HG02623 (cell line): ENCODE data around the gene IL25.

ENCODE experiments used
- ATAC-seq: cut with Tn5 transposase; IDR thresholded peaks from one replicate; pipeline ENCODE4 v1.9.1; 2021; ENCODE audit warnings: moderate library complexity; ENCODE audit not compliant: unreplicated experiment

The IL25 gene

DNA sequence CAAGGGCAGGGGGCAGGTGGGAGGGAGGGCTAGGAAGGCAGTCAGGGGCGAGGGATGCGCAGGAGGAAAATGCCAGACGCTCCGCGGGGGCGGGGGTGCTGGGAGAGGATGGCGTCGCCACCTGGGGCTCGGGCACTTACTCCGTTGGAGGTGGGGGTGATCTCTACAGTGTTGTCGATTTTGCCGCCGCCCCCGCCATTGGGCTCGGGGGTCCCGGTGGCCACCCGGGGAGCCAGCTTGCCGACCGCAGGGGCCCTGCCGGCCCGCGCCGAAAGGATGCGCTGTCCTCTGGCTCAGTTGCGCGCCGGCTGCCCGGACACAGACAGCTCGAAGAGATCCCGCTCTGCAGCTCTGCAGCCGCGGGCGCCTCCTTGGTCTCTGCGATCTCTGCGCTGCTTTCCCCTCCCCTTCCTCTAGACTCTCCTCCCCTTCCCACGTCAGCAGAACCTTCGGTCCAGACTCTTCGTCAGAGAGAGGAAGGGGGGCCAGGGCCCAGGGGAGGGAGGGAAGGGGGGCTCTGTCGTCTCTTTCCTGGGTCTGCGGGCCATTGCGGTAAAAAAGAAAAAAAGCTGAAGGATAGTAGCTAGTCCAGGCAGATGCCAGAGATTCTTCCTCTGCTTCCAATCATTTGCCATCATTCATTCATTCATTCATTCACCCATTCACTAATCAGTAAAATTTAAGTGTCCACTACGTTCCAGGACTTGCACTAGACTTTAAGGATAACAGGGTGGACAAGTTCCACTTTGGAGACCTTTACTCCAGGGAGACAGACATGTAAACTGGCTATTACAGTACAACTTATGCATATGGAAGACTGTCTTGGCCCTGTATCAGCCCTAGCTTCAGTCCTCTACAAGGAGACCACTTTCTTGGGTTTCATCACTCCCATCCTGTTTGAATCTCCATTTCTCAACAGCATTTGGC, 19.8 kb upstream of the IL25 start, which contains the start of gene SLC22A17:
TSS of gene SLC22A17 (minus strand) at position 382 of the 927 bp plus-strand sequence.
- no peak for ATAC-seq

DNA sequence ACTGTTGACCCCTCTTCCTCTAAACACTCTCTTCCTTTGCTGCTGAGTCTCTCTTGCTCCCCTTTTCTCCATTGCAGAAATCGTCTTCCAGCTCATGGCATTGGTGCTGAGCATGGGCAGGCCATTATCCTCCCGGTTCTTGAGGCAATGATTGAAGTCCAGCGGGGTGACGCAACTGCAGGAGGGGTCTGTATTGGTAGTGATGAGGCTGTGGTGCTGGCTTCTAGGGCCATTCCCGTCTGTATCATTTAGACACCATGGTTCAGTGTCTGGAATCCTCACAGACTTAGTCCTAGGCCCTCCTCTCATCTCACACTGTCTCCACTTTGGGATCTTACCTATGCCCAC, 19.2 kb upstream of the IL25 start:
- ATAC-seq: no peak

DNA sequence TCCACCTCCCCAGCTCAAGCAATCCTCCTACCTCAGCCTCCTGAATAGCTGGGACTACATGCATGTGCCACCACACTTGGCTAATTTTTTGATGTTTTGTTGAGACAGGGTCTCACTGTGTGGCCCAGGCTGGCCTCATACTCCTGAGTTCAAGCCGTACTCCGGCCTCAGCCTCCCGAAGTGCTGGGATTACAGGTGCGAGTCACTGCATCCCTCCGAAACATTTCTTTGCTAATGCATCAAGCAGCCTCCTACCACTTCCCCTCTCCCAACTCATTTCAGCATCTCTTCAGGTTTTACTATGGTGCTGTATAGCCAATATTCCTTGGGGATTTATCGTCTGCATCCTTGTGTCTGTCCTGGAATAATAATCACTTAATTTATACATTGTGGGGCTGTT, 17.6 kb upstream of the IL25 start:
- no peak for ATAC-seq

DNA sequence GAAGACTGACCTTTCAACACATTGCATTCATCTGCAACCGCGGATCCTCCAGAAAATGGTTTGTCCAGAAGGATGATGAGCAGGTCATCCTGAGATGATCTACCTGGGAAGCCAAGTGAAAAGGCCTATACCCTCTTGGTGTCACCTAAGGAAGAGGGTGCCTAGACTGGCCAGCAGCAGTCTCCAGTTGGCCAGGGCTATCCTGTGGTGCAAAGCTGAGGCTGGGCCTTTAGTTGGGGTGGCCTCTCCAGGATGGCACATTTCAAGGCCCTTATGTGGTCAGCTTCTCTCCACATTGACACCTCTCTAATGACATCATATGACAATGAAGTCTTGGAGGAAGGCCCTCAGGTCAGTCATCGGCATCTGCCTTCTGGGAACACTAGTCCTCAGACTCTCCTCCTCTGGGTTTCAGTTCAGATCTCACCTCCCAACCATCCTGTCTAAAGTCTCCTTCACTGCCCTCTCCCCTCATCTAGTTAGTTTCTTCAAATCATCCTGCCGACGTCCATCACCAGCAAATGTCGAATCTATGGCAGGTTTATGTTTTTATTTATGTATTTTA, 16.7 kb upstream of the IL25 start:
- ATAC-seq: no peak

DNA sequence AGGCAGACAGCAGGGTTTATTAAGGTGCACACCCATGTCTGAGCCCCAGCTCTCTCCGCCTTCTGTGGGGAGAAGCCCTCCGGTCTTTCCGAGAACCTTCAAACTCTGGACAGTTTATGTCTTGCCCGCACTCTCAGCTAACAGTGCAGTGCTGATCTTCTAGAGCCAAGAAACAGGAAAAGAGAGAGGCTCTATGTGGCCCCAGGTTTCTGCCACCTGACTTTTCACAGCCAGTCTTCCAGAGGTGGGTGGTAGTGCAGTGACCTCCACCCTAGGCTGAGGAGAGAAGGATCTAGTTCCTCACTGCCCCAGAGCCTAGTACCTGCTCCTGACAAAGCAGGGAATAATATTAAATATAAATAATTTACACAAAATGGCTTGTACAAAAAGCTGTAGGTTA, 15.9 kb upstream of the IL25 start:
- ATAC-seq: no peak

DNA sequence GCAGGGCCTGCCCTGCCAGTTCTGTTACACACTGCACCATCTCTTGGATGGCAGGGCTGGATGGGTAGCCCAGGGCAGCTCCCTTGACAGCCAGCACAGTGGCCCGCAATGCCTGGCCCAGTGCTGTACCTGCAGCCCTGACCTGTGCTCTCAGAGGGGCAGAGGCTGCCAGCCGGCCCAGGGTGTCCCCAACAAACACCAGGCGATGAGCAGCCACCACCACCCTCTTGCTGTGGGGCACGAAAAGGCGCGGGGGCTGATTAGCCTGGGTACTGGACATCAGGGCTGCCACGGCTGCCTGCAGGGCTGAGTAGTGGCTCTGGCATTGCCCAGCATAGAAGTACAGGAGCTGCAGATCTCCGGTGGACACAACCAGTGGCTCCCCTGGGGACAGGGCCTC, 15.3 kb upstream of the IL25 start:
- ATAC-seq: no peak

DNA sequence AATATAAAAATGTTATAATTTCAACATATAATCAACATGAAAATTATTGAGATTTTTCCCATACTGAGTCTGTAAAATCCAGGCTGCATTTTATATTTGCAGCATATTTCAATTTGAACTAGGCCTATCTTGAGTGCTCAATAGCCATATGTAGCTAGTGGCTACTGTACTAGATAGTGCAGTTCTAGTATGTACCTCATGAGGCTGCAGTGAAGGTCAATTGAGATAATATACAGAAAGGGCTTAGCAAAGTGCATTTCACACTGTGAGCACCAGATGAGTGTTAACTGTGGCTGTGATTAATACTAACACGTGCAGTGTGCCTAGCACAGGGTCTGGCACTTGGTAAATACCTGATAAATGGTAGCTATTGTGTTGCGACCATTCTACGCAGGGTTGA, 14.6 kb upstream of the IL25 start:
- ATAC-seq: no peak

DNA sequence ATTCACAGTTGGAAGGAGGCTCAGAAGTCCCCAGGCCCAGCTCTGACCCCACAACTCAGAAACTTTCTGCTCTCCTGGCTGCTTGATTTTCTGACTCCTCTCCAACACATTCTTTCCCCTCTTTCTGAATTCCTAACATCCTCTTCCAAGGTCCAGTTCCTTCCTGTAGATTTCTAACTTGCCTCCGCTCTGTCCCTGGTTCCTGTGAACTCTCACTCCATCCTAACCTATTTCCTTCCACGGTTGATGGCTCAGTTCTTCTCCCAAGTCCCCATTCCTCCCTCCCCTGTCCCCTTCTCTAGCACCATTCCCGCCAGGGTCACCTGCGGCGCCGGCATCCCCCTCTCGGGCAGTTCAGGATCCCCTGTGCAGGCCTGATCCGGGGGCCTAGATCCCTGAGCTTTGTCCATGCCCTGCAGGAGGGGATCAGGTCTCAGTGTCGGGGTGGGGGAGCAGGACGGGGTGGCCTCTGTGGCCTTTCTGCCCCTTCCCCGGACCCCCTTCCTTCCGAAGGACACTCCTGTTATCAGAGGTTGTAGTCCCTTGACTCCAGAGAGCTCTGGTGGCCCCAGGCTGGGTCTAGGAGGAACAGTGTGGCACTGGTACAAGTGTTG, 13.9 kb upstream of the IL25 start:
- ATAC-seq: no peak

DNA sequence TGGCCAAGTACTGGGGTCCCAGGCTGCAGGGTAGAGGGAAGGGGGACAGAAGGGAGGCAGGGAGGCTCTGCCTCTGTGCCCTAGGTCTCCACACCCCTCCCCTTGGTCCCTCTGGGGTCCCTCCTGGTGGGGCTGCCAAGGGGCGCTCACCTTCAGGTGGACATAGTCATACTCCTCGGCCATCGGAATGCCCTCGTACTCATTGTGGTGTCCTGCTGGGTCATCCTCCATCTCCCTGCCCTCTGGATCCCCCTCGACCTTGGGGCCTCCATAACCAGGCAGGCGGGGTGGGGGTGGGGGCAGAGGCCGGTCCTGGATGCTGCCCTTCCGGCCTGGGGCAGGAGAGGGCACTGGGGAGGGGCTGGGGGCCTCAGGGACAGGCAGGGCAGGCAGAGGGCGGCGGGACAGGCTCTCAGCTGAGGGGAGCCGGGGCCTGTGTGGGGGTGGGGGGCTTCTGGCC, 13.4 kb upstream of the IL25 start:
- ATAC-seq: no peak

DNA sequence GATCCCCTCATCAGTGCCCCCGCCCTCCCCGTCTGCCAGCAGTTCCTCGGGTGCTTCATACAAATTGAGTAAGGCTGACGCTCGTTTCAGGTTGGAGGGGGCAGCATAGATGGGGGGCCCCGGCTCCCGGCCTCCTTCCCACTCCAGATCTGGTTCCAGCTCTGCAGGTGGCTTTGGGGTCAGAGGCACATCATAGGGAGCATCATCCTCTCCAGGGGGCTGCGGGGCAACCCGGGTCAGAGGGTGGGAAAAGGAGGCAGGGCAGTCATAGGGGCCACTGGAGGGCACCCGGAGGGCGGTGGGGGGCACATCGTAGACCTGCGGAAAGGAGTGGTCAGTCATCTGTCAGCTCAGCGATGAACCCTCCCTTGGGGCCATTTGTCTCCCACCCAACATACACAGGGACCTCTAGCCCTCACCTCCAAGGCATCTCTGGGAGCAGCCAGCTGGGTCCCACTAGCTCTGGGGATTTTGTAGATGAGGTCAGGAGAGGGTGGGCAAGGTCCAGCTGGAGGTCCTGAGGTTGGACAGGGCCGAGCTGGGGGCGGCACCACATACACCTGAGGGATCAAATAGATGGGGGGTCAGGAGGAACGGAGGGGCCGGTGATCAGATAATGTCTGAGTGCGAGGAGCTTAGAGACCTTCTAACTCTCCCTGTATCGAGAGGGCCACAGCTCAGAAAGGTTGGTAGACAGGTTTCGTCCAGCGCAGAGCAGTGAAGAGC, 12.7 kb upstream of the IL25 start:
- ATAC-seq: no peak

DNA sequence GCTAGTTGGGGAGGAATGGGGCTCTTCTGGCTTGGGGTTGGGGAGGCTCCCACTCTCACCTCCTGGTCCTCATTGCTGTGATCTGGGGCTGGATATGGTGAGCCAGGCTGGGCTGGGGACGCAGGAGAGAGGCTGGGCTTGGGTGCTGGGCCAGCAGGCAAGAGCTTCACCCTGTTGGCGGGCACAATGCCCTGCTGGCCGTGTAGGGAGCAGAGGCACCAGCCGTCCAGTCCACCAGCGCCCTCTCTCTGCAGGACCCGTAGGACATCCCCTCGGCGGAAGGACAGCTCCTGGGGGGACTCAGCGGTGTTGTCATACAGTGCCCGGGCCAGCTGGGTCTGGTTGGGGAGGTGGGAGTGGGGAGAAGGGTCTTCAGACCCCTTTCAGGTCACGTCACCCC, 12.1 kb upstream of the IL25 start:
- no peak for ATAC-seq

DNA sequence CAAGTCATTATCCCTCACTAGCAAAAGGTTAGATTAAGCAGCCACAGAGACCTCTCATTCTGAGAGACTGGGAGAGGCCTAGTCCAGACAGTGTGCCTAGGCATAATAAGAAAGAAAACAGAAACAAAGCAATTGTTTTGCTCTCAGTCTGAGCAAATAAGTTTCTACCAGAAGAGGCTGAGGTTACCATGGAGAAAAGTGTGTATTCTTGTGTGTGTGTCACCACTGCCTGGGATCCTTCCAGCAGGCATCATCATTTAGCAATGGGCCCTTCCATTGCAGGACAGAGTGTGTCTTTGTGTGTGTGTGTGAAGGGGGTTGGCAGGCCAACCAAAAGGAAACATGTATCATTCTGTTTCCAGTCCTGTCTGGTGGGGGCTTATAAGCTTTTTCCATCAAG, 11.3 kb upstream of the IL25 start:
- ATAC-seq: no peak

DNA sequence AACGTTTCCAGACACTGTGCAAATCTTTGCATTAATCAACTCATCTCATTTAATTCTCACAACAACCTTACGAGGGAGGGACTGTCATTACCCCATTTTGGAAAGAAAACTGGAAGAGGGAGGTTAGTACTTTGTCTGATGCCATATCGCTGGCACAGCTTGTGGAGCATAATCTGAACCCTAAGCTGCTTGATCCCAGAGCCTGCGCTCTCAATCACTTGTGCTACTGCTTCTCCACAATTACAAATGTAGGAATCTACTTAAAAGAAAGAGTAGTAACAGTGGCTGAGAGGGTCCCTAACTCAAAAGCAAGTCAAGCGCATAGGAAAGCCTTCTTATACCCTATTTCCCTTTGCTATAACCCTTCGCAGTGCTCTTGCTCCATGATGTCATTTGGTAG, 10.8 kb upstream of the IL25 start:
- ATAC-seq: no peak

DNA sequence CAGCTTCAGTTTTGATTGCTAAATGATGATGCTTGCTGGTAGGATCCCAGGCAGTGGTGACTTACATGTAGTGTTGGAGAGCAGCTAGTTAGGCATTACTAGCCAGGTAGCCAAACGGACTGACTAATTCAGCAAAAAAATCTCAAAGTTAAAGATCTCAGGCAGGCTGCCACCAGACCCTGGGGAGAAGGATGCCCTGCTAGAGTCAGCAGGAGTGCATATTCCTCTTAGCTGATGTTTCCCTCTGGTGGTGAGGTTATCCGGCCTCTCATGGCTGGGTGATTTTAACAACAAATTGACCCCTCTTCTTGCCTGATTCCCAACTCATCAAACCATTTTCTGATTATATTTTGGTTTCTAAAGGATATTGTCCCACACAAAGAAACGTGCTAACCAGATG, 10.4 kb upstream of the IL25 start:
- ATAC-seq: no peak

DNA sequence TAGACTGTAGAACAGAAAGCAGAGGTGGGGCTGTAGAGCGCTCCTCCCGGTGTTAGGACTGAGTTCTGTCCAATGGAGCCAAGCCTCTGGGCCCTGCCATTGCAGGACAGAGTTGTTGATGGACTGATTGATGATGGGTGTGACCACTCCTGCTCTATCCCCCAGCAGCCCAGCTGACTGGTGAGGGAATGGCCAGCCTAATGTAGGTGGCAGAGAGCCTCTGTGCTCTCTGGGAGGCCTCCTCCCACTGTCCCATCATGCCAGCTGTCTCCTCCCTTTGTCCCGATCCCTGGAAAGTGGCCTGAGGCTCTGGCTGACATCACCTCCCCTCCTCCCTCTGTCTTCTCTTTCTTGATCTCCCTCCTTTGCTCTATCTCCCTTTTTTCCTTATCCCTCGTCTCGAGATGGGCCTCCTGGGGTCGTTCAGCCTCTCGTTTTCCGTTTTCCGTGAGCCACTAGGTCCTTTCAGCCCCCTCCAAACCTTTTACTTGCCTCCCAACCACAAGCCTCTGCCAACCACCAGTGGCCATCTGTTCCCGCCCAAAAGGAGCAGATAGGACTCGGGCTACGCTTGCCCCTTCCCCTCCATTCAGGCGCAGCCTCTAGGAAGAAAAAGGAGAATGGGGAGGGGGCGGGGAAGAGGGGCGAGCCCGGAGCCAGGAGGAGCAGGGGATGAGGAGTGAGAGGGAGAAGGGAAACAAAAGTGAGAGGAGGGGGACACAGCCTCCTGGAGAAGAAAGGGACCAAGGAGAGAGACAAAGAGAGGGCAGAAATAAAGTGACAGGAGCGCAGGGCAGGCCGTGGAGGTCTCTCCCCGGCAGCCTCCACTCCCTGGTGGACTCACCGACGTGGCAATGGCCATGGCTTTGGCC, 8.2 kb upstream of the IL25 start:
- no peak for ATAC-seq

DNA sequence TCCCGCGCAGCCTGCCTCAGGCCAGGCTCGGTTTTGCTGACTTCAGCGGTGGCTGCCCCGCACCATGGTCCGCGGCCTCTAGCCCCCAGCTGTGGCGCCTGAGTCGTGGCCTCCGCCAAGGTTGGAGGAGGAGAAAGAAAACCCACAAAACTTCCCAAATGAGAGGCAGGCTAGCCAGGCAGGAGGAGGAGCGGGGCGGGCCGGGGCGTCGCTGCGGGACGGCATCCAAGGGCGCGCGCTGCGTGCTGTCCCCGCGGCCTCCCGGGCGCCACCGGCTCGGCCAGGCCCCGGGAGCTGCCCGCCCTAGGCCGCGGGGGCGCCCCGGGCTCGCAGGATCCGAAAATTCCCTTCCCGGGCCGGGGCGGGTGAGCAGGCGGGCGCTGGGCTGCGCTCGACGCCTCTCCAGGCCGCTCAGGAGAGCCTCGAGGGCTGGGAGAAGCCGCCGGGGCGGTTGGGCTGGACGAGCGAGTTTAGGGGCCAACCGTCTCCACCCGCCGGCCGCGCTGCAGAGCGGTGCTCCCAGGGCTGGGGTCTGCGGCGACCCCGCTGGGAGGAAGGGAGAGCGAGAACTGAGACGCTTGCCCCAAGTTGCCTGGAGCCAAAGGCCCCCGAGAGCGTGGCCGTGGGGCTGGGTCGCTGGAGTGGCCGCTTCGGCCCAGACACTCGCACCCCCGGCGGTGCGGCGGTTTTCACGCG, 7.4 kb upstream of the IL25 start, which contains the start of gene EFS:
TSS of gene EFS (minus strand) at position 137 of the 696 bp plus-strand sequence. CDS start 147 bp downstream, outside the sequence.
- ATAC-seq: no peak

DNA sequence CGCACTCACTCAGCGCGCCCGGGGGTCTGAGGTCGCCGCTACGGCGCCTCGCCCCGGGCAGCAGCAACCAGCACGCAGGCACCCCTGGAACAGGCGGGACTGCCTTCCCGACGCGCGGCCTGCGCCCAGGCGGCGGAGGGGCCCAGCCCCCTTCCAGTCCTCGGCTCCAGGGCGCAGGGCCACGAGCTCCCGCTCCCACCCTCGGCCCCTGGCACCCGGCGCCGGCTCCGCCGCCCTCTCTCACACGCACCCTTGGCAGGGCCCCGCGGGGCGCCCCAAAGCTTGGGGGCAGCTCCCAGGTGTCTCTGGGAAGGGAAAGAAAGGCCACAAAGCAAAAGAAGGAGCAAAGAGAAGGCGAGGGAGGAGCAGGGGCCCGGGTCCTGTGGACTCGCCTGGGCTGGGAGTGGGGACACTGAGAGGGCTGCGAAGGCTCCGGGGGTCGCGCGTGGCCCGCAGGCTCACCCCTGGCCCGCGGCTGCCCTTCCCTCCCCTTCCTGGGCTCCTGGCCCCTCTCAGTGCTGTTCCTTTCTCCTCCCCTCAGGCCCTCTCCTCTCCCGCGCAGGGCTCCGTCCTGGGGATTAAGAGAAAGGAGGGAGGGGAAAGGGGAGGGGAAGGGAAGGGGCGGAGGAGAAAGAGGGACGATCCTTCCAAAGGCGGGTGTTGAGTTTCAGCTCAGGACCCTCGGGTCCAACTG, 6.7 kb upstream of the IL25 start:
- no peak for ATAC-seq

DNA sequence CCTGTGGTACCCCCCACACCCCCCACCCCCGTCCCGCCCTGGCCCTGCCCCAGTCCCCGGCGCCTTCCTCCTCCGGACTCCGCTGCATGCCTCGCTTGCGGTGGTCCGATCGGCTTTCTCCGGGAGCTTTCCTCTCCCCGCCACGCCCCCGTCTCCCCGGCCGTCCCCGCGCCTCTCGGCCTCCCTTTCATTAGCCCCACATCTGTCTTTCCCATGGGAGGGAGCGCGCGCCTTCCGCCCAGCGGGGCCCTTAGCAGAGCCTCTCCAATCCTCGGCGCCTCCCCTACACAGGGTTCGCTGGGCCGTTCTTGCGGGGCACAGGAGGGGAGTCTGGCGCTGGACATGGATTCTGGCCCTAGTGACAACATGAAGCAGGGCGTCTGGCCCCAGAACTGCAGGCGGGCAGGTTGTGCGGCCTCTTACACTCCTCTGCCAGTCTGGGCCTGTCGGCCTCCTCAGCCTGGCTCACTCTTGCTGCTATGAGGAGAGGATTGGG, 6.1 kb upstream of the IL25 start:
- no peak for ATAC-seq

DNA sequence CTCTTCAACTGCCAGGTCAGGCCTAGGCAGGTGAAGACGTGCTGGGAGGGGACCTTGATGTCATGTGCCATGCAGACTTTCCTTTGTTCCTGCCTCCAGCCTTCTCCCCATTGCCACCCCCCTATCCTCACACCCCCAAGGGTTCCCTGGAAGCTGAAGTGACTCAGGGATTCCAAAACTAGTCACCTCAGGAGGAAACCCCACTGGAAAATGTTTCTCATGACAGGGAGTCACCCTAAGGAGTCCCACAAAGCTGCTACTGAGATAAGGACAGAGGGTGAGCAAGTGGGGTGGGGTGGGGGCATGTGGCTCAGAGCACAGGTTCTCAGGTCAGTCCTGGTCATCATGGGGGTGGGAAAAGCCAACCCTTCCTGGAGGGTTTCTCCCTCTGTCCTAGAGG, 2.4 kb upstream of the IL25 start:
- ATAC-seq: no peak
